Measurements from ENCODE around the gene IGFBP7. TPM values are rescaled to one million over a fixed set of nuclear protein-coding genes. Genes with fewer than 3 reads are reported as not detected.

Gene IGFBP7
- total RNA-seq, 6 experiments from 2014 or later, result 46.2 to 347 (median 163) TPM

- no peaks in the 10 kb centered on the region for H3K27me3 ChIP-seq
- WGBS (ENCODE audit: insufficient coverage, low coverage, low lambda C conversion rate, missing lambda C conversion rate), result 48% methylated on average over 1 of the region's 1 CpG
- H3K27ac ChIP-seq, result no peak overlapping the region
- TF ChIP-seq, protein P1, sequence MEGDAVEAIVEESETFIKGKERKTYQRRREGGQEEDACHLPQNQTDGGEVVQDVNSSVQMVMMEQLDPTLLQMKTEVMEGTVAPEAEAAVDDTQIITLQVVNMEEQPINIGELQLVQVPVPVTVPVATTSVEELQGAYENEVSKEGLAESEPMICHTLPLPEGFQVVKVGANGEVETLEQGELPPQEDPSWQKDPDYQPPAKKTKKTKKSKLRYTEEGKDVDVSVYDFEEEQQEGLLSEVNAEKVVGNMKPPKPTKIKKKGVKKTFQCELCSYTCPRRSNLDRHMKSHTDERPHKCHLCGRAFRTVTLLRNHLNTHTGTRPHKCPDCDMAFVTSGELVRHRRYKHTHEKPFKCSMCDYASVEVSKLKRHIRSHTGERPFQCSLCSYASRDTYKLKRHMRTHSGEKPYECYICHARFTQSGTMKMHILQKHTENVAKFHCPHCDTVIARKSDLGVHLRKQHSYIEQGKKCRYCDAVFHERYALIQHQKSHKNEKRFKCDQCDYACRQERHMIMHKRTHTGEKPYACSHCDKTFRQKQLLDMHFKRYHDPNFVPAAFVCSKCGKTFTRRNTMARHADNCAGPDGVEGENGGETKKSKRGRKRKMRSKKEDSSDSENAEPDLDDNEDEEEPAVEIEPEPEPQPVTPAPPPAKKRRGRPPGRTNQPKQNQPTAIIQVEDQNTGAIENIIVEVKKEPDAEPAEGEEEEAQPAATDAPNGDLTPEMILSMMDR (IDR thresholded peaks at IDR 0.05), result no peak
- no peak for TF ChIP-seq POLR2A (IDR thresholded peaks at IDR 0.05)
- peaks cover 0 to 25% (median 12%) of the 10 kb centered on the region in 4 donors for H3K36me3 ChIP-seq
- peaks cover 0 to 11% (median 1%) of the 10 kb centered on the region in 4 donors for H3K4me1 ChIP-seq
- DNase-seq (no peak), ATAC-seq (no peak)
- intact Hi-C loops (cut with DNase I), result no loop called here
- H3K4me3 ChIP-seq, result no peak overlapping the region
- no peaks in the 10 kb centered on the region for H3K9me3 ChIP-seq
Observed at GRCh38 chr4:56986192-56986591, 124.0 kb downstream of the IGFBP7 start.

GRCh38 chr4:56981795-56982201, 128.4 kb downstream of the IGFBP7 start:
- 58% methylated on average over 4 of the region's 4 CpGs for WGBS (ENCODE audit: insufficient coverage, low coverage, low lambda C conversion rate, missing lambda C conversion rate)
- H3K4me3 ChIP-seq, result no peak overlapping the region
- ATAC-seq, result no peak
- peaks cover 0 to 8% (median 4%) of the 10 kb centered on the region in 4 donors for H3K36me3 ChIP-seq
- no peaks in the 10 kb centered on the region for H3K27me3 ChIP-seq
- H3K4me1 ChIP-seq, result peaks cover 0 to 27% (median 7%) of the 10 kb centered on the region in 4 donors
- no peaks in the 10 kb centered on the region for H3K9me3 ChIP-seq
- H3K27ac ChIP-seq, result peak overlapping the region in 1 of 3 donors; percentile 13
- TF ChIP-seq POLR2A (IDR thresholded peaks at IDR 0.05), result no peak
- TF ChIP-seq, protein P1 (IDR thresholded peaks at IDR 0.05), result no peak
- no peak for DNase-seq
- intact Hi-C loops (cut with DNase I), result no loop called here

Small RNA genes within 50 kb of the gene (small RNA-seq; reads per million reads assigned to genes)
- gene RNU6-998P, result 0 reads per million in 2 experiments

Other genes with a start within 250 kb of the IGFBP7 start
- 10 to 100 TPM; 10.6 to 19.3 (median 16.4) TPM for gene REST, start 202.5 kb downstream of the IGFBP7 start, total RNA-seq
- gene NOA1, start 132.8 kb downstream of the IGFBP7 start, total RNA-seq, result 10 to 100 TPM in 2 of 6 experiments, 1 to 10 TPM in 4; 4.7 to 12.7 (median 5.8) TPM
- 10 to 100 TPM; 24.6 to 37.1 (median 27.3) TPM for gene POLR2B, start 131.5 kb downstream of the IGFBP7 start, total RNA-seq

All from right lobe of liver (tissue), 6 donors.